Fibroblast of lung (primary cell): ENCODE measurements around the gene CDH26. TPM values are rescaled to one million over a fixed set of nuclear protein-coding genes. Genes with fewer than 3 reads are reported as not detected.

Experiments
- DNase-seq, 2 donors: peaks; one replicate each; pipeline versions ENCODE4 v3.0.0 to v3.0.0-alpha.2; 2010; ENCODE audit warnings: low read depth in 2 of 2
- H2AFZ ChIP-seq: 2 replicates; pipeline ENCODE4 v1.5.1; 2012; ENCODE audit warnings: low read length, control low read depth, inconsistent platforms
- H3K27ac ChIP-seq: 2 replicates; pipeline ENCODE4 v1.5.1; 2011; ENCODE audit warnings: low read length, control low read depth; ENCODE audit not compliant: insufficient read depth
- H3K27me3 ChIP-seq: 2 replicates; pipeline ENCODE4 v1.5.1; 2011; ENCODE audit warnings: mild to moderate bottlenecking, low read length; ENCODE audit not compliant: control insufficient read depth, insufficient read depth
- H3K36me3 ChIP-seq: 2 replicates; pipeline ENCODE4 v1.5.1; 2011; ENCODE audit warnings: low read length; ENCODE audit not compliant: control insufficient read depth, insufficient read depth
- H3K4me1 ChIP-seq: 2 replicates; pipeline ENCODE4 v1.5.1; 2011; ENCODE audit warnings: low read length; ENCODE audit not compliant: control insufficient read depth, insufficient read depth; ENCODE audit errors: extremely low read depth
- H3K4me2 ChIP-seq: 2 replicates; pipeline ENCODE4 v1.5.1; 2011; ENCODE audit warnings: low read length, control low read depth; ENCODE audit not compliant: insufficient read depth; ENCODE audit errors: extremely low read depth
- H3K4me3 ChIP-seq, 4 experiments: fragments of 200-600 bp in 1 of 4; sonication (generic) in 1 of 4; replicated peaks in 1 of 4; 2 replicates each; pipeline ENCODE4 v1.5.1; 2011 to 2016; ENCODE audit warnings: low read length in 4 of 4, low read depth in 3 of 4, mild to moderate bottlenecking in 3 of 4, control low read depth in 2 of 4, inconsistent platforms in 1 of 4, mixed read lengths in 1 of 4; ENCODE audit not compliant: insufficient read depth in 1 of 4; ENCODE audit errors: control extremely low read depth in 1 of 4
- H3K79me2 ChIP-seq: 2 replicates; pipeline ENCODE4 v1.5.1; 2012; ENCODE audit warnings: mild to moderate bottlenecking, low read length, inconsistent platforms; ENCODE audit not compliant: control insufficient read depth, insufficient read depth
- H3K9ac ChIP-seq: 2 replicates; pipeline ENCODE4 v1.5.1; 2011; ENCODE audit warnings: mild to moderate bottlenecking, low read length, control low read depth; ENCODE audit not compliant: insufficient read depth
- H3K9me3 ChIP-seq: 2 replicates; pipeline ENCODE4 v1.5.1; 2012; ENCODE audit warnings: low read depth, low read length; ENCODE audit not compliant: control insufficient read depth, insufficient read depth
- H4K20me1 ChIP-seq: 2 replicates; pipeline ENCODE4 v1.5.1; 2011; ENCODE audit warnings: low read length; ENCODE audit not compliant: control insufficient read depth, insufficient read depth; ENCODE audit errors: extremely low read depth
- CTCF ChIP-seq, 2 donors: IDR thresholded peaks in 1 of 2; conservative IDR thresholded peaks in 1 of 2; 1 replicate in 1 of 2; 2 replicates in 1 of 2; pipeline ENCODE4 v1.5.1; 2011 to 2012; ENCODE audit warnings: low read length in 2 of 2, control low read depth in 1 of 2, inconsistent platforms in 1 of 2, low read depth in 1 of 2, mild to moderate bottlenecking in 1 of 2
- EZH2 ChIP-seq: IDR thresholded peaks from 2 replicates; pipeline ENCODE4 v1.5.1; 2012; ENCODE audit warnings: low read length, control low read depth, mild to moderate bottlenecking; ENCODE audit errors: missing control alignments
- polyA plus RNA-seq, 2 donors: library from polyadenylated mRNA; depleted of rRNA in 1 of 2; stranded (reverse) in 1 of 2; unstranded in 1 of 2; fragments of >200 nt; gene quantifications; 2 replicates each; pipeline ENCODE4 v1.2.1, GENCODE V29; 2011 to 2012; ENCODE audit warnings: missing spikeins in 1 of 2
- total RNA-seq: library from RNA; depleted of rRNA; stranded (reverse); fragments of >200 nt; gene quantifications from 2 replicates; pipeline ENCODE4 v1.2.1, GENCODE V29; 2014

Gene CDH26
- total and polyA plus RNA-seq, 2 donors (not counting 1 experiment from before 2014, with no cell fraction given), result 0.12 to 0.50 TPM

DNA sequence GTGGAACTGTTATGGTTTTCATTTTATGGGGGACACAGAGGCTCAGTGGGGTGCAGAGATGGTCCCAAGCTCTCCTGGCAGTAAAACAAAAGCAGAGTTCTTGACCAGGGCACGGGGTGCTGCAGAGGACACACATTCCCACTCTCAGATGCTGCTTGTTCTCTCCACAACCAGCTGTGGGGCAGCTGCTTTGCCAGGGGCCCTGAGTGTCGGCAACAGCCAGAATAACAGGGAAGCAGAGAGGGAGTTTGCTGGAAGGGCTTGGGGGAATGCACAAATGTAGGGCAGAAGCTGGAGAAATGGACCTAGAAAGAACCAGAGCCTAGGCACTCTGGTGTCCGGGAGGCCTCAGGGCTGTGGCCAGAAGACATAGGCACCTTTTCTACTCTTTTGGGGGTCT lies 93.7 kb downstream of the CDH26 start:
- Histone ChIP-seq H3K4me3 (no peak overlapping the region), H3K27ac (no peak overlapping the region), H3K9me3 (no peaks in the 10 kb centered on the region), H3K9ac (no peak overlapping the region), H4K20me1 (no peaks in the 10 kb centered on the region), H3K27me3 (peaks cover 7% of the 10 kb centered on the region), H3K36me3 (no peaks in the 10 kb centered on the region), H3K4me2 (no peak overlapping the region), H3K79me2 (no peaks in the 10 kb centered on the region), H3K4me1 (no peaks in the 10 kb centered on the region), H2AFZ (no peak overlapping the region)
- DNase-seq, result no peak
- no peak for TF ChIP-seq CTCF (conservative IDR thresholded peaks at IDR 0.05 in 1 of 2, IDR thresholded peaks at IDR 0.05 in 1 of 2; ENCODE audit: low read depth in 1 of 2, low read length in 2 of 2)
- no peak for TF ChIP-seq EZH2

GRCh38 chr20:60052322-60052721 lies 94.1 kb downstream of the CDH26 start:
- no peak for TF ChIP-seq CTCF (conservative IDR thresholded peaks at IDR 0.05 in 1 of 2, IDR thresholded peaks at IDR 0.05 in 1 of 2; ENCODE audit: low read depth in 1 of 2, low read length in 2 of 2)
- no peak for TF ChIP-seq EZH2
- Histone ChIP-seq H3K4me2 (no peak overlapping the region), H4K20me1 (no peaks in the 10 kb centered on the region), H3K79me2 (no peaks in the 10 kb centered on the region), H2AFZ (no peak overlapping the region), H3K9me3 (no peaks in the 10 kb centered on the region), H3K9ac (no peak overlapping the region), H3K4me1 (no peaks in the 10 kb centered on the region), H3K27me3 (peaks cover 7% of the 10 kb centered on the region), H3K4me3 (no peak overlapping the region), H3K27ac (no peak overlapping the region), H3K36me3 (no peaks in the 10 kb centered on the region)
- DNase-seq, result no peak

GRCh38 chr20:60053125-60053817 lies 95.0 kb downstream of the CDH26 start:
- Histone ChIP-seq H2AFZ (no peak overlapping the region), H3K27me3 (peaks cover 7% of the 10 kb centered on the region)
- TF ChIP-seq CTCF (conservative IDR thresholded peaks at IDR 0.05 in 1 of 2, IDR thresholded peaks at IDR 0.05 in 1 of 2; ENCODE audit: low read depth in 1 of 2, low read length in 2 of 2), result no peak
- no peak for TF ChIP-seq EZH2

More at GRCh38 chr20:60053125-60053817, 95.0 kb downstream of the CDH26 start:
- H3K27ac ChIP-seq, result no peak overlapping the region
- no peaks in the 10 kb centered on the region for H3K9me3 ChIP-seq
- H3K4me3 ChIP-seq, result no peak overlapping the region
- no peaks in the 10 kb centered on the region for H4K20me1 ChIP-seq
- H3K4me1 ChIP-seq, result no peaks in the 10 kb centered on the region
- no peaks in the 10 kb centered on the region for H3K79me2 ChIP-seq
- no peaks in the 10 kb centered on the region for H3K36me3 ChIP-seq
- H3K4me2 ChIP-seq, result no peak overlapping the region
- no peak for DNase-seq
- H3K9ac ChIP-seq, result no peak overlapping the region
